HTR-8/SVneo (cell line): ENCODE data around the gene AUTS2.

ENCODE experiments used
- DNase-seq: peaks from one replicate; pipeline ENCODE4 v3.0.0; 2011; ENCODE audit warnings: low spot score, mixed read lengths; ENCODE audit not compliant: insufficient read length
- FAIRE-seq: peaks from 2 replicates; lab custom pipeline; 2011; peaks lifted over from hg19 to GRCh38; lab: Jason Lieb, UNC

Gene AUTS2

GRCh38 chr7:70599446-70600190 is 1001.3 kb downstream of the AUTS2 start:
- no peak for FAIRE-seq
- DNase-seq = no peak

GRCh38 chr7:70600993-70601392 is 1002.7 kb downstream of the AUTS2 start:
- DNase-seq (no peak), FAIRE-seq (no peak)

GRCh38 chr7:70602117-70602516 is 1003.8 kb downstream of the AUTS2 start:
- no peak for DNase-seq
- FAIRE-seq = no peak

- FAIRE-seq = no peak
- DNase-seq = no peak
Observed at GRCh38 chr7:70607281-70607680, 1009.0 kb downstream of the AUTS2 start.

- FAIRE-seq = no peak
- no peak for DNase-seq
Observed at GRCh38 chr7:70607759-70608158, 1009.5 kb downstream of the AUTS2 start.

GRCh38 chr7:70608229-70608628 is 1010.0 kb downstream of the AUTS2 start:
- no peak for FAIRE-seq

GRCh38 chr7:70612811-70613210 is 1014.5 kb downstream of the AUTS2 start:
- FAIRE-seq (no peak), DNase-seq (no peak)

More at GRCh38 chr7:70608229-70608628, 1010.0 kb downstream of the AUTS2 start:
- no peak for DNase-seq

GRCh38 chr7:70614237-70615045 is 1016.2 kb downstream of the AUTS2 start:
- no peak for DNase-seq
- no peak for FAIRE-seq

- DNase-seq (no peak), FAIRE-seq (no peak)
Observed at GRCh38 chr7:70615066-70615606, 1016.9 kb downstream of the AUTS2 start.

- FAIRE-seq (no peak), DNase-seq (no peak)
Observed at GRCh38 chr7:70616211-70616610, 1017.9 kb downstream of the AUTS2 start.

- DNase-seq (no peak), FAIRE-seq (no peak)
Observed at GRCh38 chr7:70616821-70617220, 1018.5 kb downstream of the AUTS2 start.

- FAIRE-seq = no peak
- no peak for DNase-seq
Observed at GRCh38 chr7:70618020-70618551, 1019.8 kb downstream of the AUTS2 start.

- DNase-seq (no peak), FAIRE-seq (no peak)
Observed at GRCh38 chr7:70619130-70619529, 1020.9 kb downstream of the AUTS2 start.

GRCh38 chr7:70619659-70620058 is 1021.4 kb downstream of the AUTS2 start:
- DNase-seq = no peak

GRCh38 chr7:70620333-70621055 is 1022.2 kb downstream of the AUTS2 start:
- DNase-seq (no peak), FAIRE-seq (no peak)

More at GRCh38 chr7:70619659-70620058, 1021.4 kb downstream of the AUTS2 start:
- FAIRE-seq = no peak

- FAIRE-seq (no peak), DNase-seq (no peak)
Observed at GRCh38 chr7:70621954-70622600, 1023.8 kb downstream of the AUTS2 start.

GRCh38 chr7:70622936-70623335 is 1024.7 kb downstream of the AUTS2 start:
- FAIRE-seq = no peak
- DNase-seq = no peak

GRCh38 chr7:70624500-70625103 is 1026.3 kb downstream of the AUTS2 start:
- FAIRE-seq = no peak
- DNase-seq = no peak

GRCh38 chr7:70627461-70627860 is 1029.2 kb downstream of the AUTS2 start:
- FAIRE-seq (no peak), DNase-seq (no peak)
